DND-41 (cell line): ENCODE measurements around the gene DHRS3.

Experiments used
- EZH2 ChIP-seq: IDR thresholded peaks from 3 replicates; pipeline ENCODE4 v1.6.1; 2012; ENCODE audit warnings: borderline replicate concordance, low read depth, mild to moderate bottlenecking, moderate library complexity, low read length, inconsistent platforms; ENCODE audit not compliant: severe bottlenecking
- TF ChIP-seq, protein P1 (sequence below): IDR thresholded peaks from 2 replicates; pipeline ENCODE4 v1.5.1; 2012; ENCODE audit warnings: borderline replicate concordance, low read length, moderate library complexity, mild to moderate bottlenecking; ENCODE audit not compliant: poor library complexity, severe bottlenecking; ENCODE audit errors: extremely low read depth

DNA sequence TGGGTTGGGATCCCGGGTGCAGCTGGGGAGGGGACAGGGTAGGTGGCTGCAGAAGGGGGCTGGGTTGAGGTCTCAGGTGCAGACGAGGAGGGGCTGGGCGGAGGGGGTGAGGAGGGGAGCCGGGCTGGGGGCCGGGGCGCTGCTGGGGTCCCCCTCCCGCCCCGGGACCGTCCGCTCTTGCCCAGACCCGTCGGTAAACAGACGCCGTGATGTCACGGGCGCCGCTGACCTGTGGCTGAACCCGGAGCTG is 22.3 kb downstream of the DHRS3 start:
- TF ChIP-seq, protein P1, sequence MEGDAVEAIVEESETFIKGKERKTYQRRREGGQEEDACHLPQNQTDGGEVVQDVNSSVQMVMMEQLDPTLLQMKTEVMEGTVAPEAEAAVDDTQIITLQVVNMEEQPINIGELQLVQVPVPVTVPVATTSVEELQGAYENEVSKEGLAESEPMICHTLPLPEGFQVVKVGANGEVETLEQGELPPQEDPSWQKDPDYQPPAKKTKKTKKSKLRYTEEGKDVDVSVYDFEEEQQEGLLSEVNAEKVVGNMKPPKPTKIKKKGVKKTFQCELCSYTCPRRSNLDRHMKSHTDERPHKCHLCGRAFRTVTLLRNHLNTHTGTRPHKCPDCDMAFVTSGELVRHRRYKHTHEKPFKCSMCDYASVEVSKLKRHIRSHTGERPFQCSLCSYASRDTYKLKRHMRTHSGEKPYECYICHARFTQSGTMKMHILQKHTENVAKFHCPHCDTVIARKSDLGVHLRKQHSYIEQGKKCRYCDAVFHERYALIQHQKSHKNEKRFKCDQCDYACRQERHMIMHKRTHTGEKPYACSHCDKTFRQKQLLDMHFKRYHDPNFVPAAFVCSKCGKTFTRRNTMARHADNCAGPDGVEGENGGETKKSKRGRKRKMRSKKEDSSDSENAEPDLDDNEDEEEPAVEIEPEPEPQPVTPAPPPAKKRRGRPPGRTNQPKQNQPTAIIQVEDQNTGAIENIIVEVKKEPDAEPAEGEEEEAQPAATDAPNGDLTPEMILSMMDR: no peak
- no peak for TF ChIP-seq EZH2
